Measurements from ENCODE around the gene TMOD1. TPM values are rescaled to one million over a fixed set of nuclear protein-coding genes. Genes with fewer than 3 reads are reported as not detected.

TMOD1 gene
- total RNA-seq, 1 donor from 2014 or later: 10.1 TPM

DNA sequence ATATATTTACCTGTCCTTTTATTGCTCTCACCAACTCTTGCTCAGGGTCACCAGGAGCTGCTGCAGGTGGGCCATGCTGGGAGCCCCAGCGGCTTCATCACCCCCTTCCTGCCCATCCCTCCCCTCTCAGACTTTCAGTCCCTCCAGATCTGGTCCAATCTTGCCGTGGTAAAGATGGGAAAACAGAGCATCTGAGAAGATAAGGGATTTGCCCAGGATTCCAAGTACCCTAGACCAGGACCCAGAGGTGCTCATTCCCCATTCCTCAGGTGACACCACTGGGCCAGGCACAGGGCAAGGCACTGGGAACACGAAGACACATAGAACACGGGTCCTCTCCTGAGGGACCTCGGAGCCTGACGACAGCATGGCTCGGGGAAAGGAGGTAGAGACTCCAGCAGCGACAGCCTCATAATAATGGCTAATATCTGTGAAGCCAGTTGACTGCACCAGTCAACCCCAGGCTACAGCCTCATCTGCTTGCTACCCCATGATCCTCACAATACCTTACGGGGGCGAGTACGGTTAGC is 18.0 kb downstream of the TMOD1 start:
- Mint-ChIP-seq H3K27ac (no peak overlapping the region), H3K4me3 (ENCODE audit: low read depth) (no peak overlapping the region), H3K36me3 (ENCODE audit: insufficient read depth) (no peaks in the 10 kb centered on the region), H3K9me3 (ENCODE audit: low read depth) (no peaks in the 10 kb centered on the region), H3K4me1 (ENCODE audit: low read depth) (no peaks in the 10 kb centered on the region), H3K27me3 (peaks cover 6% of the 10 kb centered on the region)
- TF ChIP-seq, protein P1, sequence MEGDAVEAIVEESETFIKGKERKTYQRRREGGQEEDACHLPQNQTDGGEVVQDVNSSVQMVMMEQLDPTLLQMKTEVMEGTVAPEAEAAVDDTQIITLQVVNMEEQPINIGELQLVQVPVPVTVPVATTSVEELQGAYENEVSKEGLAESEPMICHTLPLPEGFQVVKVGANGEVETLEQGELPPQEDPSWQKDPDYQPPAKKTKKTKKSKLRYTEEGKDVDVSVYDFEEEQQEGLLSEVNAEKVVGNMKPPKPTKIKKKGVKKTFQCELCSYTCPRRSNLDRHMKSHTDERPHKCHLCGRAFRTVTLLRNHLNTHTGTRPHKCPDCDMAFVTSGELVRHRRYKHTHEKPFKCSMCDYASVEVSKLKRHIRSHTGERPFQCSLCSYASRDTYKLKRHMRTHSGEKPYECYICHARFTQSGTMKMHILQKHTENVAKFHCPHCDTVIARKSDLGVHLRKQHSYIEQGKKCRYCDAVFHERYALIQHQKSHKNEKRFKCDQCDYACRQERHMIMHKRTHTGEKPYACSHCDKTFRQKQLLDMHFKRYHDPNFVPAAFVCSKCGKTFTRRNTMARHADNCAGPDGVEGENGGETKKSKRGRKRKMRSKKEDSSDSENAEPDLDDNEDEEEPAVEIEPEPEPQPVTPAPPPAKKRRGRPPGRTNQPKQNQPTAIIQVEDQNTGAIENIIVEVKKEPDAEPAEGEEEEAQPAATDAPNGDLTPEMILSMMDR (IDR thresholded peaks at IDR 0.05; ENCODE audit: unreplicated experiment): no peak
- no peak for DNase-seq (ENCODE audit: low spot score, unreplicated experiment)

- no peaks in the 10 kb centered on the region for H3K4me1 Mint-ChIP-seq (ENCODE audit: low read depth)
- H3K27me3 Mint-ChIP-seq: peaks cover 3% of the 10 kb centered on the region
- DNase-seq (ENCODE audit: low spot score, unreplicated experiment): no peak
- H3K27ac Mint-ChIP-seq: no peak overlapping the region
- H3K4me3 Mint-ChIP-seq (ENCODE audit: low read depth): no peak overlapping the region
- no peaks in the 10 kb centered on the region for H3K36me3 Mint-ChIP-seq (ENCODE audit: insufficient read depth)
- TF ChIP-seq, protein P1 (IDR thresholded peaks at IDR 0.05; ENCODE audit: unreplicated experiment): no peak
- no peaks in the 10 kb centered on the region for H3K9me3 Mint-ChIP-seq (ENCODE audit: low read depth)
These were observed 20.3 kb downstream of the TMOD1 start for GRCh38 chr9:97521576-97522333.

- Mint-ChIP-seq H3K4me1 (ENCODE audit: low read depth) (peaks cover 15% of the 10 kb centered on the region), H3K9me3 (ENCODE audit: low read depth) (no peaks in the 10 kb centered on the region), H3K27me3 (peaks cover 2% of the 10 kb centered on the region), H3K36me3 (ENCODE audit: insufficient read depth) (no peaks in the 10 kb centered on the region), H3K27ac (peak overlapping the region; percentile 83), H3K4me3 (ENCODE audit: low read depth) (no peak overlapping the region)
- DNase-seq (ENCODE audit: low spot score, unreplicated experiment): no peak
- TF ChIP-seq, protein P1 (IDR thresholded peaks at IDR 0.05; ENCODE audit: unreplicated experiment): no peak
These were observed 23.0 kb downstream of the TMOD1 start for GRCh38 chr9:97524424-97524823.

DNA sequence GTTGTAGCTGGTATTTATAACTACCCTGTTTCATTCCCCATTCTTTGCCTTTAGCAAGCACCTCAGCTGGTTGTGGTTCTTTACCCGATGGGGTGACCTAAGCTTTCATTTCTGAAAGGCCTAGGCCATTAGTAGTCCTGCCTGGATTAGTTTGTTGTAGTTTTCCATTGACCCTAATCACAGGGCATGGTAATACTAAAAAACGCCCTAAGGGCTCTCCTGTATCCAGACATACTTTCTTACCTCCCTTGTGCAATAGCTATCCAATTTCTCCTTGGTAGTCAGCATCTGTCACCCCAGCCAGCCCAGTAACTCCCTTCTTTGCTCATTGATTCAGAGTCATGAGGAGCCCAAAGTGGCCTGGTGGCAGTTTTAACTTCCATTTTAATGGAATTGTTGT is 24.0 kb downstream of the TMOD1 start:
- Mint-ChIP-seq H3K36me3 (ENCODE audit: insufficient read depth) (no peaks in the 10 kb centered on the region), H3K27ac (no peak overlapping the region), H3K27me3 (no peaks in the 10 kb centered on the region), H3K9me3 (ENCODE audit: low read depth) (no peaks in the 10 kb centered on the region), H3K4me1 (ENCODE audit: low read depth) (peaks cover 15% of the 10 kb centered on the region), H3K4me3 (ENCODE audit: low read depth) (no peak overlapping the region)
- TF ChIP-seq, protein P1 (IDR thresholded peaks at IDR 0.05; ENCODE audit: unreplicated experiment): no peak
- DNase-seq (ENCODE audit: low spot score, unreplicated experiment): no peak

GRCh38 chr9:97526895-97527575 is 25.6 kb downstream of the TMOD1 start:
- Mint-ChIP-seq H3K4me1 (ENCODE audit: low read depth) (peaks cover 15% of the 10 kb centered on the region), H3K9me3 (ENCODE audit: low read depth) (no peaks in the 10 kb centered on the region), H3K27me3 (no peaks in the 10 kb centered on the region), H3K36me3 (ENCODE audit: insufficient read depth) (peaks cover 1% of the 10 kb centered on the region), H3K4me3 (ENCODE audit: low read depth) (no peak overlapping the region), H3K27ac (no peak overlapping the region)
- no peak for DNase-seq (ENCODE audit: low spot score, unreplicated experiment)
- TF ChIP-seq, protein P1 (IDR thresholded peaks at IDR 0.05; ENCODE audit: unreplicated experiment): no peak

All from progenitor cell of endocrine pancreas (in vitro differentiated cells).